NT2/D1 (cell line): ENCODE results near the gene CANX.

Source experiments
- DNase-seq: peaks from one replicate; pipeline ENCODE4 v3.0.0-alpha.2; 2011; ENCODE audit warnings: low read depth, low spot score
- H3K27me3 ChIP-seq: 2 replicates; pipeline ENCODE4 v1.6.0; 2011; ENCODE audit warnings: mild to moderate bottlenecking; ENCODE audit not compliant: insufficient read length, insufficient read depth
- H3K36me3 ChIP-seq: 2 replicates; pipeline ENCODE4 v1.6.1; 2011; ENCODE audit warnings: mild to moderate bottlenecking, low read length, mixed read lengths; ENCODE audit not compliant: insufficient read depth, insufficient read length
- H3K4me1 ChIP-seq: 2 replicates; pipeline ENCODE4 v1.5.1; 2011; ENCODE audit not compliant: insufficient read depth, insufficient read length
- H3K4me3 ChIP-seq: 2 replicates; pipeline ENCODE4 v1.5.1; 2011; ENCODE audit warnings: low read depth; ENCODE audit not compliant: insufficient read length
- H3K9ac ChIP-seq: 2 replicates; pipeline ENCODE4 v1.6.0; 2011; ENCODE audit warnings: low read depth; ENCODE audit not compliant: insufficient read length
- H3K9me3 ChIP-seq: 2 replicates; pipeline ENCODE4 v1.5.1; 2011; ENCODE audit warnings: mild to moderate bottlenecking, low read length; ENCODE audit not compliant: insufficient read depth
- SUZ12 ChIP-seq: IDR thresholded peaks from 2 replicates; pipeline ENCODE4 v1.6.1; 2011; ENCODE audit not compliant: insufficient read length, insufficient read depth; ENCODE audit errors: extremely low read depth
- YY1 ChIP-seq: IDR thresholded peaks from 2 replicates; pipeline ENCODE4 v1.6.1; 2011; ENCODE audit not compliant: insufficient read length, insufficient read depth
- ZNF274 ChIP-seq: IDR thresholded peaks from 2 replicates; pipeline ENCODE4 v1.6.1; 2011; ENCODE audit warnings: mild to moderate bottlenecking, low read depth, low read length

CANX gene

DNA sequence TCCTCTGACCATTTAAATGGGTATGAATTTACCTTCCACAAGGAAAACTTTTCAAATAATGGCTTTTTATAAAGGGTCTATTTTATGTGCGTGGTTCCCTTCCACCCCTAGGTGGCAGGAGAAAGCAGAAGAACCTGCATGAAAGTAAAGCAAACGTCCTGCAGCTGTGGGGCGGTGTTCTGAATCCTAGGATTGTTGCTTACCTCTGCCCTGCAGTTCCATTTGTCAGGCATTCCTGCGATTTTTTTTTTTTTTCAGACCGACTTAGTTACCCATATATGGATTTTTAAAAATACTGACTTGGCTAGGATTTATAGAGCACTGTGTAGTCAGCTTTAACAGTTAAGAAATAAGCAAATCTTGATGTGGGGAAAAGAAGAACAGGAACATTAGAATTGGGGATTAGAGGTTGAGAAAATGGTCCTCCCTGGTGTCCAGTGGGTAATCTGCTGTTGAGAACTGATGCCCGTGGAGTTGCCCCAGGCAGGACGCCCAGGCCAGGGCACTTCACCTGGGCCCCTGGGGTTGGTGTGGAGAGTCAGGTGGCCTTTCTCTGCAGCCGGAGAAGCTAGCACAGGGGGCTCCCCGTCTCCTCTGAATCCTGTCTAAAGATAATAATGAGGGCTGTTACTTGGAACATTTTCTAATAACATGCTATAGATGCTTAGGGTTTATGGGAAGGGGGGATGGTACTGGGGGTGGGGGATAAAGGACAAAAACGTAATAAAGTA is 64.6 kb downstream of the CANX start:
- no peak for TF ChIP-seq YY1
- no peak for TF ChIP-seq ZNF274
- TF ChIP-seq SUZ12, result no peak
- peaks cover 18% of the 10 kb centered on the region for H3K4me1 ChIP-seq
- DNase-seq, result peak; percentile 40
- H3K9ac ChIP-seq, result no peak overlapping the region
- peaks cover 31% of the 10 kb centered on the region for H3K36me3 ChIP-seq
- no peaks in the 10 kb centered on the region for H3K27me3 ChIP-seq
- no peaks in the 10 kb centered on the region for H3K9me3 ChIP-seq
- no peak overlapping the region for H3K4me3 ChIP-seq

DNA sequence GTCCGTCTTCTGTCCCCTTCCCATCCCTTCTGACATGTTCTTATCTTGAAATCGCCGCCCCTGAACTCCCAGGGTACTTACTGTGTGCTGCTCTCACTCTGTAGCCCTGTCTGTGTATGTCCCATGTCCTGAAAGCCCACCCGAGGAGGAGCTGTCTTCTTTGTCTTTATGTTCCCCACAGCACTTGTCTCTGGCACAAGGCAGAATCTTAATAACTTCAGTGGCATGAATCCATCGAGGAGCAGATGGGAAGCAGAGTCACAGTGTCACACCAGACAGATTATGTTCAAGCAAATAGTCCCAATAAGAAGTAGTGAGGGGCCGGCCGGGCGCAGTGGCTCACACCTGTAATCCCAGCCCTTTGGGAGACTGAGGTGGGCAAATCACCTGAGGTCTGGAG is 65.3 kb downstream of the CANX start:
- H3K36me3 ChIP-seq, result peaks cover 38% of the 10 kb centered on the region
- no peak overlapping the region for H3K9ac ChIP-seq
- TF ChIP-seq YY1, result no peak
- no peak for TF ChIP-seq SUZ12
- no peak for TF ChIP-seq ZNF274
- H3K4me3 ChIP-seq, result no peak overlapping the region
- no peaks in the 10 kb centered on the region for H3K9me3 ChIP-seq
- DNase-seq, result no peak
- H3K4me1 ChIP-seq, result peaks cover 18% of the 10 kb centered on the region
- no peaks in the 10 kb centered on the region for H3K27me3 ChIP-seq

DNA sequence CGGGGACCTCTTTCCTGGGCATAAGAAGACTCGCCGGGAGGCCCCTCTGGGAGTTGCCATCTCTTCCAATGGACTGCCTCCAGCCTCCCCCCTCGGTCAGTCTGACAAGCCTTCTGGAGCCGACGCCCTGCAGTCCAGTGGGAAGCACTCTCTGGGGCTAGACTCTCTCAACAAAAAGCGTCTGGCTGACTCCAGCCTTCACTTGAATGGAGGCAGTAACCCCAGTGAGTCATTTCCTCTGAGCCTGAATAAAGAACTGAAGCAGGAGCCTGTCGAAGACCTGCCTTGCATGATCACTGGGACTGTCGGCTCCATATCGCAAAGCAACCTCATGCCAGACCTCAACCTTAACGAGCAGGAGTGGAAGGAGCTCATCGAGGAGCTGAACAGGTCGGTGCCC is 66.6 kb downstream of the CANX start:
- H3K9me3 ChIP-seq, result no peaks in the 10 kb centered on the region
- no peak overlapping the region for H3K9ac ChIP-seq
- H3K27me3 ChIP-seq, result no peaks in the 10 kb centered on the region
- H3K4me1 ChIP-seq, result peaks cover 18% of the 10 kb centered on the region
- TF ChIP-seq ZNF274 (no peak), SUZ12 (no peak), YY1 (no peak)
- H3K4me3 ChIP-seq, result no peak overlapping the region
- no peak for DNase-seq
- H3K36me3 ChIP-seq, result peaks cover 48% of the 10 kb centered on the region

DNA sequence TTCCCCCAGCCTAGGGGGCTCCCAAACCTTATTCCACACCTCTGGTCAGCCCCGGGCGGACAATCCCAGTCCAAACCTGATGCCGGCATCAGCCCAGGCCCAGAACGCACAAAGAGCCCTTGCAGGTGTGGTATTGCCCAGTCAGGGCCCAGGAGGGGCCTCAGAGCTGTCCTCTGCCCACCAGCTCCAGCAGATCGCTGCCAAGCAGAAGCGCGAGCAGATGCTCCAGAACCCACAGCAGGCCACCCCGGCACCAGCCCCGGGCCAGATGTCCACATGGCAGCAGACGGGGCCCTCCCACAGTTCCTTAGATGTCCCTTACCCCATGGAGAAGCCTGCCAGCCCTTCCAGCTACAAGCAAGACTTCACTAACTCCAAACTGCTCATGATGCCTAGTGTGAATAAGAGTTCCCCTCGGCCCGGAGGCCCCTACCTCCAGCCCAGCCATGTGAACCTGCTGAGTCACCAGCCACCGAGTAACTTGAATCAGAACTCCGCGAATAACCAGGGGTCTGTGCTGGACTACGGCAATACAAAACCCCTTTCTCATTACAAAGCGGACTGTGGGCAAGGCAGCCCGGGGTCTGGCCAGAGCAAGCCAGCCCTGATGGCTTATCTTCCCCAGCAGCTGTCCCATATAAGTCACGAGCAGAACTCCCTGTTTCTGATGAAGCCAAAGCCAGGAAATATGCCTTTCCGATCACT is 67.4 kb downstream of the CANX start:
- no peak for TF ChIP-seq SUZ12
- TF ChIP-seq YY1, result no peak
- peaks cover 18% of the 10 kb centered on the region for H3K4me1 ChIP-seq
- no peak for DNase-seq
- H3K36me3 ChIP-seq, result peaks cover 55% of the 10 kb centered on the region
- H3K4me3 ChIP-seq, result no peak overlapping the region
- H3K9me3 ChIP-seq, result no peaks in the 10 kb centered on the region
- H3K9ac ChIP-seq, result no peak overlapping the region
- no peaks in the 10 kb centered on the region for H3K27me3 ChIP-seq

DNA sequence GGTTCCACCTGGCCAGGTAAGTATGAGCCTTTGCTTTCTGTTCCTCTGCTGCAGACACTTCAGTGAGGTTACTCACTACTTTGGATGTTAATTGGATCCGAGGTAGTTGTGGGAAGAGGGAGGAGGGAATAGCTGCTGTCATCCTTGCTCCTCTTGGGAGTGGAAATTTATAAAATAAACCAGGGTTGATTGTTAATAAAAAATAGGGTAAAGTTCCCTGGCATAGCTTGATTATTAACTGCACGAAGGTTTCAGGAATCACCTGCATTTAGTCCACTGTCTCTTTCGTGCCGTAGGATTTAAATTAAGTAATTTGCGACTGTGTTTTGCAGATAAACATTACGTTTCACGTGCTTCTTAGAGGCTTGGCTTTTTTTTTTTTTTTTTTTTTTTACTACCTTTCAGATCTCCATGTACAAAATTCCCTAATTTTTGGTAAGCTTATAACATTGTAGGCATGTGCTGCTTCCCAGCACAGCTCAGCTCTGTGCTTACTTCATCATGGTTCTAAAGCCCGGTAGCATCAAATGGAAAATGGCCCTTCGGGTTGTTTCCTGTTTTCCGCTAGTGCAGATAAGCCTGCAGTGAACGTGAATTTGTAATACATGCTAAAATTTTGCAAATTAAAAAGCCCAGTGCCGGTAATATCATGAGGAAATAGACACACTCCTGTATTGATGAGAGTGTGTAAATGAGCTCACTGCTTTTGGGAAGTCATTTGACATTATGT is 68.1 kb downstream of the CANX start:
- Histone ChIP-seq H3K4me1 (peaks cover 18% of the 10 kb centered on the region), H3K36me3 (peaks cover 62% of the 10 kb centered on the region), H3K27me3 (no peaks in the 10 kb centered on the region), H3K9me3 (no peaks in the 10 kb centered on the region), H3K4me3 (no peak overlapping the region), H3K9ac (no peak overlapping the region)
- DNase-seq, result no peak
- TF ChIP-seq YY1 (no peak), ZNF274 (no peak), SUZ12 (no peak)

DNA sequence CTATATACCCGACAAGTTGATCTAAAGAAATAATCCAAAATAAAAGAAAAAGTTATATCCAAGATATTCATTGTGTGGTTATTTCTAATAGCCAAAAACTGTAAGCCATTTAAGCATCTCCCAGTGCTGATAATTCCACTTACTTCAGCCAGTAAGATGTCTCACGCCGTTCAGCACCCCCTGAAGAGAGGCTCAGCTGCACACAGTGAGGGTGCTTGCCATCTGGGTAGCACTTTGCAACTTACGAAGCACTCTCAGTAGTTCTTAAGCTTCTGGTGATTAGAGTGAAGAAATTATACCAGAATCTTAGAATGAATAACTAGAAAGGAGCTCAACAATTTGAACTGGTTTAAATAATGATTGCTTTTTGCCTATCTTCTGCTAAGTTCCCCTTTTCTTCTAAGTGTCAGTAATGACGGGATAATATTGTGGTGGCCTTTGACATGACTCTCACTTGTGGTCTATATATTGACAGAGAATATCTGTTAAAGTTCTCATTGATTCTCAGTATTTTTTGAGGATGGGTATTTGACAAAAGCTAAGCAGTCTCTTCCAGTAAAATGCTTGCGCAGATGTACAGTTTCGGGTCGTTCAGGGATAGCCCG is 68.8 kb downstream of the CANX start:
- Histone ChIP-seq H3K36me3 (peaks cover 66% of the 10 kb centered on the region), H3K4me1 (peaks cover 17% of the 10 kb centered on the region), H3K9me3 (no peaks in the 10 kb centered on the region), H3K27me3 (no peaks in the 10 kb centered on the region), H3K9ac (no peak overlapping the region), H3K4me3 (no peak overlapping the region)
- no peak for DNase-seq
- TF ChIP-seq SUZ12 (no peak), ZNF274 (no peak), YY1 (no peak)
